ENCODE results near the gene TIMP3.

TIMP3 gene

GRCh38 chr22:32815059-32815458 is 13.6 kb downstream of the TIMP3 start:
- no peak overlapping the region for H3K27ac ChIP-seq (ENCODE audit: low read depth, low read length)
- peaks cover 0 to 50% (median 16%) of the 10 kb centered on the region in 5 donors for H3K36me3 ChIP-seq (ENCODE audit: control insufficient read depth in 5 of 5, insufficient read depth in 5 of 5, low read length in 5 of 5)
- peaks cover 9 to 92% (median 83%) of the 10 kb centered on the region in 5 donors for H3K4me1 ChIP-seq (ENCODE audit: control insufficient read depth in 5 of 5, insufficient read depth in 5 of 5, low read length in 5 of 5)

GRCh38 chr22:32815943-32816342 is 14.4 kb downstream of the TIMP3 start:
- peaks cover 0 to 48% (median 21%) of the 10 kb centered on the region in 5 donors for H3K36me3 ChIP-seq (ENCODE audit: control insufficient read depth in 5 of 5, insufficient read depth in 5 of 5, low read length in 5 of 5)
- no peaks in the 10 kb centered on the region for H3K9me3 ChIP-seq (ENCODE audit: control insufficient read depth in 5 of 5, low read length in 5 of 5)
- peaks cover 15 to 91% (median 83%) of the 10 kb centered on the region in 5 donors for H3K4me1 ChIP-seq (ENCODE audit: control insufficient read depth in 5 of 5, insufficient read depth in 5 of 5, low read length in 5 of 5)
- H3K27ac ChIP-seq (ENCODE audit: low read depth, low read length), result peak overlapping the region; percentile 32
- H3K9ac ChIP-seq (ENCODE audit: low read length in 5 of 5), result no peak overlapping the region
- no peaks in the 10 kb centered on the region for H3K27me3 ChIP-seq (ENCODE audit: control insufficient read depth in 5 of 5, insufficient read depth in 4 of 5, low read length in 5 of 5)
- H3K4me3 ChIP-seq (ENCODE audit: low read depth in 1 of 5, low read length in 5 of 5), result no peak overlapping the region

More at GRCh38 chr22:32815059-32815458, 13.6 kb downstream of the TIMP3 start:
- Histone ChIP-seq H3K9ac (ENCODE audit: low read length in 5 of 5) (no peak overlapping the region), H3K27me3 (ENCODE audit: control insufficient read depth in 5 of 5, insufficient read depth in 4 of 5, low read length in 5 of 5) (no peaks in the 10 kb centered on the region), H3K4me3 (ENCODE audit: low read depth in 1 of 5, low read length in 5 of 5) (no peak overlapping the region), H3K9me3 (ENCODE audit: control insufficient read depth in 5 of 5, low read length in 5 of 5) (no peaks in the 10 kb centered on the region)

GRCh38 chr22:32817137-32817730 is 15.7 kb downstream of the TIMP3 start:
- Histone ChIP-seq H3K9ac (ENCODE audit: low read length in 5 of 5) (no peak overlapping the region), H3K36me3 (ENCODE audit: control insufficient read depth in 5 of 5, insufficient read depth in 5 of 5, low read length in 5 of 5) (peaks cover 0 to 54% (median 28%) of the 10 kb centered on the region in 5 donors), H3K9me3 (ENCODE audit: control insufficient read depth in 5 of 5, low read length in 5 of 5) (no peaks in the 10 kb centered on the region), H3K4me3 (ENCODE audit: low read depth in 1 of 5, low read length in 5 of 5) (no peak overlapping the region), H3K27me3 (ENCODE audit: control insufficient read depth in 5 of 5, insufficient read depth in 4 of 5, low read length in 5 of 5) (no peaks in the 10 kb centered on the region), H3K4me1 (ENCODE audit: control insufficient read depth in 5 of 5, insufficient read depth in 5 of 5, low read length in 5 of 5) (peaks cover 15 to 93% (median 86%) of the 10 kb centered on the region in 5 donors), H3K27ac (ENCODE audit: low read depth, low read length) (peak overlapping the region; percentile 26)

GRCh38 chr22:32818446-32819115 is 17.1 kb downstream of the TIMP3 start:
- H3K27ac ChIP-seq (ENCODE audit: low read depth, low read length), result peak overlapping the region; percentile 26
- peak overlapping the region in 3 of 5 donors; percentile 11 to 36 (median 33) for H3K9ac ChIP-seq (ENCODE audit: low read length in 5 of 5)
- no peak overlapping the region for H3K4me3 ChIP-seq (ENCODE audit: low read depth in 1 of 5, low read length in 5 of 5)
- H3K9me3 ChIP-seq (ENCODE audit: control insufficient read depth in 5 of 5, low read length in 5 of 5), result no peaks in the 10 kb centered on the region
- peaks cover 19 to 94% (median 83%) of the 10 kb centered on the region in 5 donors for H3K4me1 ChIP-seq (ENCODE audit: control insufficient read depth in 5 of 5, insufficient read depth in 5 of 5, low read length in 5 of 5)
- no peaks in the 10 kb centered on the region for H3K27me3 ChIP-seq (ENCODE audit: control insufficient read depth in 5 of 5, insufficient read depth in 4 of 5, low read length in 5 of 5)
- H3K36me3 ChIP-seq (ENCODE audit: control insufficient read depth in 5 of 5, insufficient read depth in 5 of 5, low read length in 5 of 5), result peaks cover 6 to 59% (median 27%) of the 10 kb centered on the region in 5 donors

GRCh38 chr22:32819120-32819519 is 17.6 kb downstream of the TIMP3 start:
- H3K36me3 ChIP-seq (ENCODE audit: control insufficient read depth in 5 of 5, insufficient read depth in 5 of 5, low read length in 5 of 5), result peaks cover 6 to 62% (median 28%) of the 10 kb centered on the region in 5 donors
- H3K9ac ChIP-seq (ENCODE audit: low read length in 5 of 5), result peak overlapping the region in 1 of 5 donors; percentile 36
- H3K4me3 ChIP-seq (ENCODE audit: low read depth in 1 of 5, low read length in 5 of 5), result no peak overlapping the region
- H3K4me1 ChIP-seq (ENCODE audit: control insufficient read depth in 5 of 5, insufficient read depth in 5 of 5, low read length in 5 of 5), result peaks cover 19 to 94% (median 85%) of the 10 kb centered on the region in 5 donors
- H3K27me3 ChIP-seq (ENCODE audit: control insufficient read depth in 5 of 5, insufficient read depth in 4 of 5, low read length in 5 of 5), result no peaks in the 10 kb centered on the region
- H3K9me3 ChIP-seq (ENCODE audit: control insufficient read depth in 5 of 5, low read length in 5 of 5), result no peaks in the 10 kb centered on the region
- H3K27ac ChIP-seq (ENCODE audit: low read depth, low read length), result peak overlapping the region; percentile 26

- Histone ChIP-seq H3K4me1 (ENCODE audit: control insufficient read depth in 5 of 5, insufficient read depth in 5 of 5, low read length in 5 of 5) (peaks cover 22 to 96% (median 87%) of the 10 kb centered on the region in 5 donors), H3K9ac (ENCODE audit: low read length in 5 of 5) (peak overlapping the region in 2 of 5 donors; percentile 7 to 38), H3K9me3 (ENCODE audit: control insufficient read depth in 5 of 5, low read length in 5 of 5) (no peaks in the 10 kb centered on the region), H3K36me3 (ENCODE audit: control insufficient read depth in 5 of 5, insufficient read depth in 5 of 5, low read length in 5 of 5) (peaks cover 6 to 60% (median 28%) of the 10 kb centered on the region in 5 donors), H3K27ac (ENCODE audit: low read depth, low read length) (peak overlapping the region; percentile 43), H3K4me3 (ENCODE audit: low read depth in 1 of 5, low read length in 5 of 5) (no peak overlapping the region), H3K27me3 (ENCODE audit: control insufficient read depth in 5 of 5, insufficient read depth in 4 of 5, low read length in 5 of 5) (no peaks in the 10 kb centered on the region)
These were observed 18.9 kb downstream of the TIMP3 start for GRCh38 chr22:32820131-32821119.

DNA sequence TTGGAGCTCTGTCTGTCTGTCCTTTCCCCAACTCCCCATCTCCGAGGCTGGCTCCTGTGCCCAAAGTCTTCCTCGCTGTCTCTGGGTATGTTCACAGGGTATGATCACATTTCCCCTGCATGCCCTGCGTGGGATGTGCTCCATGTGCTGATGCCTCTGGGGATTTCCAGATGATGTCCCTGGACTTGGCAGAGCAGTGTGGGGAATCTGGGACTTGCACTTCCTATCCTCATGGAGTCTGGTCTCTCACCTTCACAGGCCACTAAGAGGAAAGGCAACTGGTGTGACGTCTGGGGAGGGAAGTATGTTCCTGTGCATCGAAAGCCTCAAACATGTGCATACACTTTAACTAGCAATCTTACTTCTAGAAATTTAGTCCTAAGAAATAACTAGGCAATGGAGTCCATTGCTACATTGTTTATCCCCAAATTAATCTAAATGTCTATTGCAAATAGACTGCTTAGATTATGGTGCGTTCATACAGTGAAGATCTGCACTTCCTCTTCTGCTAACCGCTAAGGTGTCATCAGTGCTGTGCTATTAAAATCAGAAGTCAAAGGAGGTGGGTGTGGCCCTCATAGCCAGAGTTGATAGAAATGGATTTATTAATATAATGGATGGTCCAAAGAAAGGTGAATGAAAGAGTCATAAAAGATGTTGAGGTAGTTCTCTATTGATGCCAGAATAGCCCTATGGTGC is 20.8 kb downstream of the TIMP3 start:
- Histone ChIP-seq H3K9me3 (ENCODE audit: control insufficient read depth in 5 of 5, low read length in 5 of 5) (no peaks in the 10 kb centered on the region), H3K36me3 (ENCODE audit: control insufficient read depth in 5 of 5, insufficient read depth in 5 of 5, low read length in 5 of 5) (peaks cover 6 to 55% (median 30%) of the 10 kb centered on the region in 5 donors), H3K27me3 (ENCODE audit: control insufficient read depth in 5 of 5, insufficient read depth in 4 of 5, low read length in 5 of 5) (no peaks in the 10 kb centered on the region), H3K9ac (ENCODE audit: low read length in 5 of 5) (no peak overlapping the region), H3K27ac (ENCODE audit: low read depth, low read length) (no peak overlapping the region), H3K4me1 (ENCODE audit: control insufficient read depth in 5 of 5, insufficient read depth in 5 of 5, low read length in 5 of 5) (peaks cover 18 to 87% (median 78%) of the 10 kb centered on the region in 5 donors), H3K4me3 (ENCODE audit: low read depth in 1 of 5, low read length in 5 of 5) (no peak overlapping the region)

- H3K9ac ChIP-seq (ENCODE audit: low read length in 5 of 5), result peak overlapping the region in 1 of 5 donors; percentile 35
- H3K9me3 ChIP-seq (ENCODE audit: control insufficient read depth in 5 of 5, low read length in 5 of 5), result no peaks in the 10 kb centered on the region
- H3K27ac ChIP-seq (ENCODE audit: low read depth, low read length), result peak overlapping the region; percentile 62
- no peaks in the 10 kb centered on the region for H3K27me3 ChIP-seq (ENCODE audit: control insufficient read depth in 5 of 5, insufficient read depth in 4 of 5, low read length in 5 of 5)
- peaks cover 16 to 87% (median 79%) of the 10 kb centered on the region in 5 donors for H3K4me1 ChIP-seq (ENCODE audit: control insufficient read depth in 5 of 5, insufficient read depth in 5 of 5, low read length in 5 of 5)
- H3K4me3 ChIP-seq (ENCODE audit: low read depth in 1 of 5, low read length in 5 of 5), result no peak overlapping the region
- H3K36me3 ChIP-seq (ENCODE audit: control insufficient read depth in 5 of 5, insufficient read depth in 5 of 5, low read length in 5 of 5), result peaks cover 6 to 54% (median 31%) of the 10 kb centered on the region in 5 donors
These were observed 21.7 kb downstream of the TIMP3 start for GRCh38 chr22:32823024-32823730.

Measured in subcutaneous abdominal adipose tissue (tissue), 5 donors.